WI38 (cell line): ENCODE measurements around the gene NUTM1.
A peak's percentile ranks its signal among the peaks of the same experiment; 100 is the strongest.

ENCODE experiments used
- H3K4me3 ChIP-seq: 2 replicates; pipeline ENCODE4 v1.5.1; 2011; ENCODE audit warnings: low read depth, mild to moderate bottlenecking, control low read depth, low read length
- CTCF ChIP-seq: IDR thresholded peaks from 2 replicates; pipeline ENCODE4 v1.5.1; 2012; ENCODE audit warnings: low read depth, mild to moderate bottlenecking, control low read depth, low read length

The NUTM1 gene

GRCh38 chr15:34336231-34336990 lies 6.7 kb upstream of the NUTM1 start:
- H3K4me3 ChIP-seq, result peak overlapping the region; percentile 84
- TF ChIP-seq CTCF, result no peak

- H3K4me3 ChIP-seq, result peak overlapping the region; percentile 84
- TF ChIP-seq CTCF, result no peak
Measured at GRCh38 chr15:34336991-34337556, 6.0 kb upstream of the NUTM1 start.

GRCh38 chr15:34337557-34338306 lies 5.4 kb upstream of the NUTM1 start, which contains the start of gene SLC12A6:
Gene SLC12A6 (minus strand): TSS chr15:34337781. CDS start chr15:34336680, 1,101 bp downstream.
- H3K4me3 ChIP-seq, result peak within 1 kb of the TSS; percentile 84
- TF ChIP-seq CTCF, result no peak

- H3K4me3 ChIP-seq, result peak overlapping the region; percentile 84; the same call in 1 of the 2 replicates
Measured at GRCh38 chr15:34338347-34338746, 4.8 kb upstream of the NUTM1 start.

GRCh38 chr15:34339946-34340345 lies 3.2 kb upstream of the NUTM1 start:
- H3K4me3 ChIP-seq, result no peak overlapping the region
- no peak for TF ChIP-seq CTCF

More at GRCh38 chr15:34338347-34338746, 4.8 kb upstream of the NUTM1 start:
- no peak for TF ChIP-seq CTCF

- no peak for TF ChIP-seq CTCF
- peak overlapping the region; percentile 91 for H3K4me3 ChIP-seq
Measured at GRCh38 chr15:34341381-34342212, 1.5 kb upstream of the NUTM1 start.

- peak overlapping the region; percentile 91 for H3K4me3 ChIP-seq
Measured at GRCh38 chr15:34342213-34342736, 840 bp upstream of the NUTM1 start.
